OCI-M2 (cell line): ENCODE results near the gene ATG7.
A peak's percentile ranks its signal among the peaks of the same experiment; 100 is the strongest.

Source experiments
- DNase-seq: peaks from one replicate; lab custom pipeline; 2025; ENCODE audit not compliant: unreplicated experiment; lab: John Stamatoyannopoulos, UW

The ATG7 gene, protein sequence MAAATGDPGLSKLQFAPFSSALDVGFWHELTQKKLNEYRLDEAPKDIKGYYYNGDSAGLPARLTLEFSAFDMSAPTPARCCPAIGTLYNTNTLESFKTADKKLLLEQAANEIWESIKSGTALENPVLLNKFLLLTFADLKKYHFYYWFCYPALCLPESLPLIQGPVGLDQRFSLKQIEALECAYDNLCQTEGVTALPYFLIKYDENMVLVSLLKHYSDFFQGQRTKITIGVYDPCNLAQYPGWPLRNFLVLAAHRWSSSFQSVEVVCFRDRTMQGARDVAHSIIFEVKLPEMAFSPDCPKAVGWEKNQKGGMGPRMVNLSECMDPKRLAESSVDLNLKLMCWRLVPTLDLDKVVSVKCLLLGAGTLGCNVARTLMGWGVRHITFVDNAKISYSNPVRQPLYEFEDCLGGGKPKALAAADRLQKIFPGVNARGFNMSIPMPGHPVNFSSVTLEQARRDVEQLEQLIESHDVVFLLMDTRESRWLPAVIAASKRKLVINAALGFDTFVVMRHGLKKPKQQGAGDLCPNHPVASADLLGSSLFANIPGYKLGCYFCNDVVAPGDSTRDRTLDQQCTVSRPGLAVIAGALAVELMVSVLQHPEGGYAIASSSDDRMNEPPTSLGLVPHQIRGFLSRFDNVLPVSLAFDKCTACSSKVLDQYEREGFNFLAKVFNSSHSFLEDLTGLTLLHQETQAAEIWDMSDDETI

DNA sequence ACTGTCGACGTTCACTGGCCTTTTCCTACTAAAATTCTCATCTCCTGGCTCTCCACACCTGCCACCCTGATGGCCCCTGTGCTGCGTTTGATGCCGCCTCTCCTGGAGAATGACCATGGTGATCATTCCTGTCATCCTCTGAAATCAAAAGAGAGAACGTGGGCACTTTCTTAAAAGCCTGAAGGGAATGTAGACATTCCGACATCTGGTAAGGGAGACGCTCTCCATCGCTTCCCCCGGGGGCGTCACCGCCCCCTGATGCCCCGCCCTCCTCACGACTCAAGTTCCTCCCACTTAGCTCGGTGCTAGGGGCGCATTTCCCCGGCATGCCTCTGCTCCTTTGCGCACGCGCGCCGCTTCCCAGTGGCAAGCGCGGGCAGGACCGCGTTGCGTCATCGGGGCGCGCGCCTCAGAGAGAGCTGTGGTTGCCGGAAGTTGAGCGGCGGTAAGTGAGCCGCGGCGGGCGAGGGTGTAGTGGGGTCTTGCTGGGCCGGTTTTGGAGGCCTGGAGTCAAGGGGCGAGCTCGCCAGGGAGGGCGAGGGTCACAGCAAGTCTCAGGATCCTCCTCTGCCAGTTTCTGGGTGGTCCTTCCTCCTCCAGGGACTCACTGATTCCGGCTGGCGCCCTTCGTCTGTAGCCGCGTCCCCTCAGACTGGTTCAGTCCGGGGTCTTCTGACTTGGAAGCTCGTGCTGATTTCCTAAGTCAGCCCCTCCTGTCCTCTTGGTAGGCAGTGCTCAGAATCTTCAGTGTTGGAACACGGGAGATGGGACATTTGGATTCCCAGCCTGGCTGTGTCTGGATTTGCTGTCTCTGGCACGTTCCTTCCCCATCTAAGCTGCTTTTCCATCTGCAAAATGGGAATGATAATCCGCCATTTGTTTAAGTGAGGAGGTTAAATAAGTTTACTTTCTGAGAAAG lies at the start of gene ATG7:
Gene ATG7 (plus strand): TSS at position 412 of the 919 bp plus-strand sequence. CDS start 26,299 bp downstream, outside the sequence.
- peak; percentile 30 for DNase-seq

- no peak for DNase-seq
Observed at GRCh38 chr3:11224010-11224409, 48.2 kb upstream of the ATG7 start.

GRCh38 chr3:11224870-11225229 lies 47.3 kb upstream of the ATG7 start:
- no peak for DNase-seq

DNA sequence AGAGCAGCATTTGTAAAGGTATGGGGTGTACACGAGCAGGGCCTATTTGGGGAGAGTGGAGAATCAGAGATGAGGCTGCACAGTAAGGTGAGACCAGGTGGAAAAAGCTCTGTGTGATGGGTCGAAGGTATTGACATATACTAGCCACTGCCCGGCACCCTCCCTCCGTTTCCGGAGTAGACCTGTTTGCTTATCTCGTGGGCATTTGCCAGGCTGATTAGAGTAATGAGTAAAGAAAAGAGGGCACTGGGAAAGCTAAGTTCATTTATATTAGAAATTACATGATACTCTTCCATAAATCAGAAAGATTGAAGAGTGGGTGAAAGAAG lies 46.2 kb upstream of the ATG7 start:
- DNase-seq = no peak

GRCh38 chr3:11228041-11228440 lies 44.2 kb upstream of the ATG7 start:
- DNase-seq = no peak

- DNase-seq = no peak
Observed at GRCh38 chr3:11230125-11230524, 42.1 kb upstream of the ATG7 start.

DNA sequence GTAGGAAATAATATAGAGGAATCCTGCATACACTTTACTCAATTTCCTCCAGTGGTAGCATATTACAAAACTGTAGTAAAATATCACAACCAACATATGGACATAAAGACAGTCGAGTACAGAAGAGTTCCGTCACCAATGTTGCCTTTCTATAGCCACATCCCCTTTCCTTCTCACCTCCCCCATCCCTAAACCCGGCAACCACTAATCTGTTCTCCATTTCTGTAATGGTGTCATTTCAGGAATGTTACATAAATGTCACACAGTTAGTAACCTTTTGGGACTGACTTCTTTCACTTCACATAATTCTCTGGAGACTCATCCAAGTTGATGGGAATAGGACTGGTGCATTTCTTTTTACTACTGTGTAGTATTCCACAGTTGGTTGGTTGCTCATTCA lies 41.4 kb upstream of the ATG7 start:
- DNase-seq = no peak

DNA sequence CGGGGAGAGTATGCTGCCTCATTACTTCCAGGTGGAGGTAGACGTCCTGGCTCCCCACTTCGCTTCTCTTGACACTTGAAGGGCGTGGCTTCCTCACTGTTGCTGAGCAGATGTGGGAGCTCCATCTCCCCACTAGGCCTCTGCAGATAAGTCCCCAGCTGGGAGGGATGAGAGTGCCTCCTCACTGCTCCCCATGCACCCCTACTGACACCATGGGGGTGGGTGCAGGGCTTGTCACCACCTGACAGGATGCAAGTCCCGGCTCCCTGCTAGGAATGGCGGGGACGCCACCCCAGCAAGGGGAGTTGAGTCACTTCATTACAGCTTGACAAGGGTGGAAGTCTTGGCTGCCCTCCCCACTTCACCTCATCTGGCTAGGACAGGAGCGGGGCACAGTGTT lies 36.8 kb upstream of the ATG7 start:
- no peak for DNase-seq

- DNase-seq = no peak
Observed at GRCh38 chr3:11236588-11237461, 35.4 kb upstream of the ATG7 start.

GRCh38 chr3:11238060-11238459 lies 34.1 kb upstream of the ATG7 start:
- no peak for DNase-seq

DNA sequence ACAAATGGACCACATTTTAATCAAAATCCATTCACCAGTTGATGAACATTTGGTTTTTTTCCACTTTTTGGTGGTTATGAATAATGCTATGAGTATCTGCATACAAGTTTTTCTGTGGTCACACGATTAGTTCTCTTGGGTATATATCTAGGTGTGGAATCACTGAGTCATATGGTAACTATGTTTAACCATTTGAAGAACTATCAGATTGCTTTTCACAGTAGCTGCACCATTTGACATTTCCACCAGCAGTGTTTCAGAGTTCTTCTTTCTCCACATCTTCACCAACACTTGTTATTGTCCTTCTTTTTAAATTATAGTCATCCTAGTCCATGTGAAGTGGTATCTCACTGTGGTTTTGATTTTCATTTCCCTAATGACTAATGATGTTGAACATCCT lies 33.3 kb upstream of the ATG7 start:
- DNase-seq = no peak

DNA sequence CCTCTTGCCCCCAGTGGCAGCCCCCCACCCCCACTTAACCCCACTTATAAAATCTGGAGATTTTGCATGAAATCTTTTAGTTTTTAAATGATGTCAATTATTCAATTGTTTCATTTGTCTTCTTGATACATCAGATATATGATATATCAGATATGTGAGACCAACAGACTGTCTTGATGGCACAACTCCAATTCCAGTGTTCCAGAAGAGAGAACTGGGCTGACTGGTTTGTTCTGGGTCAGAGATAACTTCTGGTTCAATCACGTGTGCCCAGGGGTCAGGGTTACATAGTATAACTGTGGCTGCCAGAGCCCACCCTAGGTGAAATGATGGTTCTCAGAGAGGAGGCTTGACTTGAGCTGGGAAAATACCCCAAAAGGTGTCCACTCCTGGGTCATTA lies 32.4 kb upstream of the ATG7 start:
- DNase-seq = no peak

DNA sequence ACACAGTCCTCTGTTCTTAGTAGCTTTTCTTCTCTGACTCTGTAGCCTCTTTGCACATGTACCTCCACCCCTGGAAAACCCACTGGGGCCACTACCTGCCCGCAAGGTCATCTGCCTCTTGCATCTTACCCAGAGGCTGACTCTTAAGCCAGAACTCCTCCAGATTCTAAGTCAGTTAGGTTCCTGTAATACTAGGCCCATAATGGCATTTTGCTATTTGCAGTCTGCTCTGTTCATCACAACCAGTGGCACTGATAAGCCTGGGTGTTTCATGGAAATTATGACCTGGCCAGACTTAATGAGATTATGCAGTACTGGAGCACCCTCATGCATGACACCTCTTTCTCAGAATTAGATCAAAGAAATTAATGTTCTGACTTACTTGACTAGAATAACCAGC lies 31.7 kb upstream of the ATG7 start:
- no peak for DNase-seq

- no peak for DNase-seq
Observed at GRCh38 chr3:11244121-11244677, 28.0 kb upstream of the ATG7 start.

GRCh38 chr3:11245276-11245675 lies 26.9 kb upstream of the ATG7 start:
- no peak for DNase-seq

DNA sequence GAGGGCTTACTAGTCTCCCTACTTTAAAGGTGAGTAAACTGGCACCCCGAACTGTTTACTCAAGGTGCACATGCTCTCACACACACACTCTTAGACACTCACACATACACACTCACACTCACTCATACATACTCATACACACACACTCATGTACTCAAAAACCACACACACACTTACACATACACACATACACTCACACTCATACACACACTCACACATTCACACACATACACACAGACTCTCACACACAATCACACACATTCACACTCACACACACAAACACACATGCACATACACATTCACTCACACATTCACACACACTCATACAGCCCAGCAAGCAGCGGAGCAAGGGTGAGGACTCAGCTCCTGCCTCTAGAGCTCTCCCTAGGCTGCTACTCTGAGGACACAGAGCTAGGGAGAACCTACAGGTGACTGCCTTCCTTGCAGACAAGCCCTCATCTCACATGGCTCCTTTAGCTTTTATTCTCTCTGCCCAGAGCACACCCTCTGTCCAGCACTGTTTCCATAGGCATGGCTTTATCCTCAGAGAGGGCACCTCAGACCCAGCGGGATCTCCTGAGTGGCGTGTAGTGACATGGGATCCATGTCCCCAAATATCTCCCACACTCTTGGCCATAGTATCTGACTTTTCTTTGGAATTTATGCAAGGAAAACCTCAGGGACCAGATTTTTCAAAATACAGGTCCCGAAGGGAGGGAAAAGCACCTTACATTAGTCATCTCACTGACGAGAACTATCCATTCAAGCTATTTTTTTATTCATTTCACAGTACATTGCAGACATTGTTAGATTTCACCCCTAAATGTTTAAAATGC lies 26.2 kb upstream of the ATG7 start:
- DNase-seq = no peak

DNA sequence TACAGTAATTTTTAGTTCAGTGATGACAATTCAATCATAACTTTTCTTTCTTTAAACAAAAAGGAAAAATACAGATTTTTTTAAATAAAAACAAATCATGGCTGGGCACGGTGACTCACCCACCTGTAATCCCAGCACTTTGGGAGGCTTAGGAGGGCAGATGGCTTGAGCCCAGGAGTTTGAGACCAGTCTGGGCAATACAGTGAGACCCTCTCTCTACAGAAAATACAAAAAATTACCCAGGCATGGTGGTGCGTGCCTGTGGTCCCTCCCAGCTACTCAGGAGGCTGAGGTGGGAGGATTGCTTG lies 25.6 kb upstream of the ATG7 start:
- DNase-seq = no peak

DNA sequence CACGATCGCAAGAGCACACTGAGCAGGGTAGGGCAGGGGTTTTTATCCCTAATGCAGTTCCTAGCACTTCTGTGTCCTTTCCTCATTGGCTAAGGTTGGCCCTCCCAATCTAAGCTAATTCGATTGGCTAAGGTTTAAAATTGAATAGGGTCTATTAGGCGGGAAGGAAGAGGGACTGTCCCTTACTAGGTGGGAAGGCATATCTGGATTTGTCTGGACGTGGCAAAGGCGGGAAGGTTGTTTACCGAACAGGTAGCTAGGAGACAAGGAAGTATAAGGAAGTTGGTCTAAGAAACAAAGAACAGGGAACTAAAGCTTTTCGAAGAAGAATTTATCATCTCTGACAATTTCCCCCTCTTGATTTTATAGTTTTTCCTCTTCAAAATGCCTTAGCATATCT lies 24.8 kb upstream of the ATG7 start:
- no peak for DNase-seq

- no peak for DNase-seq
Observed at GRCh38 chr3:11248596-11248995, 23.6 kb upstream of the ATG7 start.
